ENCODE data around the gene VKORC1L1. TPM values are rescaled to one million over a fixed set of nuclear protein-coding genes. Genes with fewer than 3 reads are reported as not detected.
"Not testable (repeated sequence)": the region's sequence is repeated elsewhere in the genome, so short reads cannot be mapped to it uniquely, and the experiment has no call there.

Gene VKORC1L1
- total RNA-seq, 1 donor from 2014 or later: 32.5 TPM

GRCh38 chr7:65873582-65874193, 814 bp downstream of the VKORC1L1 start:
- H3K36me3 Mint-ChIP-seq (ENCODE audit: low read depth); H3K9me3 Mint-ChIP-seq (ENCODE audit: low read depth); H3K27me3 Mint-ChIP-seq (ENCODE audit: low read depth); DNase-seq (ENCODE audit: low spot score): not testable (repeated sequence)
- Mint-ChIP-seq H3K27ac (ENCODE audit: unreplicated experiment) (peak overlapping the region; percentile 83), H3K4me3 (ENCODE audit: unreplicated experiment) (peak overlapping the region; percentile 83), H3K4me1 (ENCODE audit: low read depth) (peaks cover 12% of the 10 kb centered on the region)

- H3K36me3 Mint-ChIP-seq (ENCODE audit: low read depth); H3K27ac Mint-ChIP-seq (ENCODE audit: unreplicated experiment); DNase-seq (ENCODE audit: low spot score); H3K9me3 Mint-ChIP-seq (ENCODE audit: low read depth); H3K4me3 Mint-ChIP-seq (ENCODE audit: unreplicated experiment); H3K27me3 Mint-ChIP-seq (ENCODE audit: low read depth): not testable (repeated sequence)
- H3K4me1 Mint-ChIP-seq (ENCODE audit: low read depth): peaks cover 12% of the 10 kb centered on the region
These were observed 2.8 kb downstream of the VKORC1L1 start for GRCh38 chr7:65875715-65876114.

- H3K4me1 Mint-ChIP-seq (ENCODE audit: low read depth); H3K27ac Mint-ChIP-seq (ENCODE audit: unreplicated experiment); H3K36me3 Mint-ChIP-seq (ENCODE audit: low read depth); H3K4me3 Mint-ChIP-seq (ENCODE audit: unreplicated experiment); DNase-seq (ENCODE audit: low spot score); H3K9me3 Mint-ChIP-seq (ENCODE audit: low read depth); H3K27me3 Mint-ChIP-seq (ENCODE audit: low read depth): not testable (repeated sequence)
These were observed 6.6 kb downstream of the VKORC1L1 start for GRCh38 chr7:65879292-65880153.

GRCh38 chr7:65880242-65880641, 7.4 kb downstream of the VKORC1L1 start:
- not testable (repeated sequence) for H3K27ac Mint-ChIP-seq (ENCODE audit: unreplicated experiment); H3K36me3 Mint-ChIP-seq (ENCODE audit: low read depth); H3K4me1 Mint-ChIP-seq (ENCODE audit: low read depth); H3K4me3 Mint-ChIP-seq (ENCODE audit: unreplicated experiment); DNase-seq (ENCODE audit: low spot score); H3K9me3 Mint-ChIP-seq (ENCODE audit: low read depth); H3K27me3 Mint-ChIP-seq (ENCODE audit: low read depth)

GRCh38 chr7:65884983-65885382, 12.1 kb downstream of the VKORC1L1 start:
- not testable (repeated sequence) for H3K27ac Mint-ChIP-seq (ENCODE audit: unreplicated experiment); H3K4me1 Mint-ChIP-seq (ENCODE audit: low read depth); H3K9me3 Mint-ChIP-seq (ENCODE audit: low read depth); H3K4me3 Mint-ChIP-seq (ENCODE audit: unreplicated experiment); H3K36me3 Mint-ChIP-seq (ENCODE audit: low read depth); H3K27me3 Mint-ChIP-seq (ENCODE audit: low read depth); DNase-seq (ENCODE audit: low spot score)

- not testable (repeated sequence) for H3K4me3 Mint-ChIP-seq (ENCODE audit: unreplicated experiment); H3K27me3 Mint-ChIP-seq (ENCODE audit: low read depth); H3K36me3 Mint-ChIP-seq (ENCODE audit: low read depth); H3K4me1 Mint-ChIP-seq (ENCODE audit: low read depth); H3K9me3 Mint-ChIP-seq (ENCODE audit: low read depth); H3K27ac Mint-ChIP-seq (ENCODE audit: unreplicated experiment); DNase-seq (ENCODE audit: low spot score)
These were observed 12.7 kb downstream of the VKORC1L1 start for GRCh38 chr7:65885533-65885932.

GRCh38 chr7:65888434-65889156, 15.7 kb downstream of the VKORC1L1 start:
- H3K27ac Mint-ChIP-seq (ENCODE audit: unreplicated experiment); H3K36me3 Mint-ChIP-seq (ENCODE audit: low read depth); H3K4me3 Mint-ChIP-seq (ENCODE audit: unreplicated experiment); DNase-seq (ENCODE audit: low spot score); H3K9me3 Mint-ChIP-seq (ENCODE audit: low read depth); H3K27me3 Mint-ChIP-seq (ENCODE audit: low read depth): not testable (repeated sequence)
- peaks cover 15% of the 10 kb centered on the region for H3K4me1 Mint-ChIP-seq (ENCODE audit: low read depth)

GRCh38 chr7:65889722-65890121, 16.8 kb downstream of the VKORC1L1 start:
- H3K27ac Mint-ChIP-seq (ENCODE audit: unreplicated experiment); H3K9me3 Mint-ChIP-seq (ENCODE audit: low read depth); DNase-seq (ENCODE audit: low spot score); H3K27me3 Mint-ChIP-seq (ENCODE audit: low read depth); H3K4me3 Mint-ChIP-seq (ENCODE audit: unreplicated experiment); H3K36me3 Mint-ChIP-seq (ENCODE audit: low read depth): not testable (repeated sequence)
- peaks cover 15% of the 10 kb centered on the region for H3K4me1 Mint-ChIP-seq (ENCODE audit: low read depth)

- TF ChIP-seq CTCF (IDR thresholded peaks at IDR 0.05): no peak
- H3K4me3 Mint-ChIP-seq (ENCODE audit: unreplicated experiment): no peak overlapping the region
- no peak overlapping the region for H3K27ac Mint-ChIP-seq (ENCODE audit: unreplicated experiment)
- DNase-seq (ENCODE audit: low spot score): no peak
- H3K9me3 Mint-ChIP-seq (ENCODE audit: low read depth): no peaks in the 10 kb centered on the region
- H3K27me3 Mint-ChIP-seq (ENCODE audit: low read depth): no peaks in the 10 kb centered on the region
- peaks cover 4% of the 10 kb centered on the region for H3K36me3 Mint-ChIP-seq (ENCODE audit: low read depth)
- peaks cover 8% of the 10 kb centered on the region for H3K4me1 Mint-ChIP-seq (ENCODE audit: low read depth)
These were observed 19.3 kb downstream of the VKORC1L1 start for GRCh38 chr7:65892161-65892560.

Data from chondrocyte (in vitro differentiated cells).